Testis (tissue), 3 donors: ENCODE data around the gene TOP1. TPM values are rescaled to one million over a fixed set of nuclear protein-coding genes. Genes with fewer than 3 reads are reported as not detected.

Experiments
- DNase-seq: peaks from one replicate; pipeline ENCODE4 v3.0.0-alpha.2; 2019
- H3K27ac ChIP-seq, 2 donors: fragments of 200-600 bp; sonication (generic); one replicate each; pipeline ENCODE4 v1.5.1; 2019
- H3K27me3 ChIP-seq: fragments of 200-600 bp; sonication (generic); one replicate; pipeline ENCODE4 v1.5.1; 2019
- H3K36me3 ChIP-seq: fragments of 200-600 bp; sonication (generic); one replicate; pipeline ENCODE4 v1.5.1; 2017; ENCODE audit warnings: low read depth; ENCODE audit errors: missing control alignments
- H3K4me1 ChIP-seq: fragments of 200-600 bp; sonication (generic); one replicate; pipeline ENCODE4 v1.5.1; 2019
- H3K4me3 ChIP-seq, 2 donors: fragments of 200-600 bp; sonication (generic); one replicate each; pipeline ENCODE4 v1.5.1; 2017 to 2019
- H3K9me3 ChIP-seq: fragments of 200-600 bp; sonication (generic); one replicate; pipeline ENCODE4 v1.5.1; 2017
- CTCF ChIP-seq, 3 experiments: fragments of 450-650 bp in 2 of 3; fragments of 200-600 bp in 1 of 3; sonication (generic) in 1 of 3; IDR thresholded peaks; one replicate each; pipeline ENCODE4 v1.5.1; 2016 to 2019; ENCODE audit warnings: antibody characterized with exemption in 3 of 3, mild to moderate bottlenecking in 2 of 3, moderate library complexity in 1 of 3
- POLR2A ChIP-seq: fragments of 450-650 bp; IDR thresholded peaks from one replicate; pipeline ENCODE4 v1.6.1; 2017; ENCODE audit warnings: antibody characterized with exemption, mild to moderate bottlenecking, moderate library complexity
- WGBS, 2 donors: methylation state at CpG; one replicate each; pipeline ENCODE4 v1.1.5; 2018; 5-methylcytosine and 5-hydroxymethylcytosine counted together
- intact Hi-C: fragments of 100-400 bp; cut with DNase I; formaldehyde crosslinking; loops from one replicate; pipeline ENCODE4 v1.15.1; 2023; ENCODE audit warnings: low total_unique reads
- polyA plus RNA-seq: library from polyadenylated mRNA; stranded (reverse); fragments of 350-450 nt; fragmentation: Illumina TruSeq; extraction: RNeasy Lipid Tissue Mini Kit (QIAGEN cat#74804); gene quantifications from one replicate; pipeline ENCODE4 v1.2.3, GENCODE V29; 2014; ENCODE audit warnings: low read depth, low replicate concordance; ENCODE audit not compliant: insufficient read depth
- total RNA-seq, 2 donors: library from RNA; depleted of rRNA; stranded (reverse); fragments of >200 nt; gene quantifications; one replicate each; pipeline ENCODE4 v1.2.3, GENCODE V29; 2016

The TOP1 gene
- total and polyA plus RNA-seq, 3 donors from 2014 or later = 12.1 to 36.6 (median 33.8) TPM

GRCh38 chr20:41095110-41095969 lies 66.7 kb downstream of the TOP1 start:
- Histone ChIP-seq H3K9me3 (no peaks in the 10 kb centered on the region), H3K4me3 (no peak overlapping the region), H3K27me3 (no peaks in the 10 kb centered on the region), H3K4me1 (no peaks in the 10 kb centered on the region), H3K36me3 (no peaks in the 10 kb centered on the region), H3K27ac (no peak overlapping the region)
- 50 to 53% methylated on average over 7 of the region's 7 CpGs for WGBS, 2 donors
- intact Hi-C loops = no loop called here
- DNase-seq = peak; percentile 64
- TF ChIP-seq POLR2A (no peak), CTCF (IDR thresholded peaks at IDR 0.05) (peak; percentile 60 to 89 (median 72))

- H3K36me3 ChIP-seq = no peaks in the 10 kb centered on the region
- intact Hi-C loops = no loop called here
- WGBS, 2 donors = 88 to 92% methylated on average over 4 of the region's 4 CpGs
- TF ChIP-seq POLR2A (no peak), CTCF (IDR thresholded peaks at IDR 0.05) (no peak)
- no peaks in the 10 kb centered on the region for H3K27me3 ChIP-seq
- H3K4me1 ChIP-seq = no peaks in the 10 kb centered on the region
- H3K27ac ChIP-seq = no peak overlapping the region
- no peak for DNase-seq
- H3K9me3 ChIP-seq = no peaks in the 10 kb centered on the region
- H3K4me3 ChIP-seq = no peak overlapping the region
These were observed 70.2 kb downstream of the TOP1 start for GRCh38 chr20:41098703-41099250.

- intact Hi-C loops = no loop called here
- no peak overlapping the region for H3K4me3 ChIP-seq
- no peak for DNase-seq
- H3K27me3 ChIP-seq = no peaks in the 10 kb centered on the region
- H3K36me3 ChIP-seq = no peaks in the 10 kb centered on the region
- no peaks in the 10 kb centered on the region for H3K4me1 ChIP-seq
- H3K27ac ChIP-seq = no peak overlapping the region
- no peaks in the 10 kb centered on the region for H3K9me3 ChIP-seq
- TF ChIP-seq POLR2A (no peak), CTCF (IDR thresholded peaks at IDR 0.05) (no peak)
- 88 to 90% methylated on average over 9 of the region's 9 CpGs for WGBS, 2 donors
These were observed 71.4 kb downstream of the TOP1 start for GRCh38 chr20:41100001-41100480.

DNA sequence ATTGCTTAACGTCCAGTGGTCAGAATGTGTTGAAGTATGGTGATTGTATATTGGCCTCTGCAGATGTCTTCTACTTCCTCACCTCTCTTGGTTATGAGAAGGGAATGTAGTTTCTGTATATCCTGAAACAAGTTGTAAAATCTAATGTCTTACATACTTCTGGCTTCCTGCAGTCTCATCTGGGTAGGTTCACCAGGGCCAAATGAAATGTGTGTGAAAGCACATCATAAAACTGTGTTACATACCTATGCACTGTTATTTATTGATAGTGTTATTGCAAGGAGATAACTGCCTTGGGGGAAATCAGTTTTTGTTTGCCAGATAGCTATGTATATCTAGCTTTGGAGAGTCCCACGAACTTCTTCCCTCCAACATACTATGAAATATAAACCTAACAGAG lies 73.0 kb downstream of the TOP1 start:
- intact Hi-C loops = no loop called here
- H3K27ac ChIP-seq = no peak overlapping the region
- H3K9me3 ChIP-seq = no peaks in the 10 kb centered on the region
- H3K4me3 ChIP-seq = no peak overlapping the region
- no peaks in the 10 kb centered on the region for H3K36me3 ChIP-seq
- no peaks in the 10 kb centered on the region for H3K27me3 ChIP-seq
- H3K4me1 ChIP-seq = no peaks in the 10 kb centered on the region
- WGBS, 2 donors = 81 to 88% methylated on average over 2 of the region's 2 CpGs
- DNase-seq = no peak
- TF ChIP-seq POLR2A (no peak), CTCF (IDR thresholded peaks at IDR 0.05) (no peak)
